ENCODE measurements around the gene FGGY.

FGGY gene

DNA sequence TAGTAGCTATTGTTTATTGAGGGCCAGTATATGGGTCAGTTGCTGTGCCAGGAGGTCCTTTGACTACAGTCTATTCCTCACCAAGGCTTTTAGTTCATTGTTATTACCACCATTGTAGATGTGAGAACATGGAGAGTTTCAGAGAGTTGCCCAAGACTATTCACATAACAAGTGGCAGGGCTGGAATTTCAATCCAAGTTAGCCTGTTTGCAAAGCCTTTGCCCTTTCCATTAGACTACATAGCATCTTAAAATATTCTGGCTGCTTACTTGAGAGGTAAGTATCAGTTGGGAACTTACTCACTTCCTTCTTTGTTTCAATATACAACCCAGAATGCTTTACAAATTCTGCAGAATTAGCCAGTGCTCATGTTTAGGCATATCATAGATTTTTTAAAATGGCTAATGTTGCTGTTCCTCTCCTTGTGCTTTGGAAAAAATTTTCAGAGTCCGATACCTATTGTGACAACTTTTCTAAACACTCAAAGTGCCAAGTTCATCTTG is 141.2 kb downstream of the FGGY start:
- CTCF ChIA-PET = interaction anchor here (1.0 kb wide), 1 partner anchor 14 kb away, joined by 3 read pairs; no protein-coding TSS in a partner anchor
- POLR2A ChIA-PET = no interaction called here

DNA sequence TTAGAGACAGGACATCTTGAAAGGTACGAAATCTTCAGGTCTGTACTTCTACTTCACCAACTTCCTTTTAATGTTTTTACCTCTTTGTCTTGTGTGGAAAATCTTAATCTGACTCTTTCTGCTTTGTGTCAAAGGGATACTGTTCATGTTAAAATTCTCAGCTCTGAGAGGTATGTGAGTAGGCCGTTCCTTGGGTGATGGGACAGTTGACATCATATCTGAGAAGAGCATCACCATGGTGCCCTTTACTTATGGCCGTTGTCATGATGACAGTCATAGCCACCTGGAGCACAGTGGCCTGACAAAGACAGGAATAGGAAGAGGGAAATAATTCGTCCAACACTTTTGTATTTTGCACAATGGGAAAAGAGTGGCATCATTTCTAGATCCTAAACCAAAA is 145.6 kb downstream of the FGGY start:
- Histone ChIP-seq H3K27me3 (replicated peaks in 2 of 5; ENCODE audit: control insufficient read depth in 4 of 5, insufficient read depth in 5 of 5, low read length in 4 of 5) (no peaks in the 10 kb centered on the region), H3K4me3 (ENCODE audit: control insufficient read depth in 1 of 7, extremely low read depth in 1 of 7, insufficient read depth in 4 of 7, low read depth in 2 of 7, low read length in 6 of 7) (no peak overlapping the region), H3K27ac (ENCODE audit: insufficient read depth in 1 of 2, low read depth in 1 of 2, low read length in 2 of 2, poor library complexity in 1 of 2, severe bottlenecking in 2 of 2) (no peak overlapping the region), H3K4me1 (ENCODE audit: control extremely low read depth in 1 of 4, control insufficient read depth in 4 of 4, insufficient read depth in 4 of 4, low read length in 3 of 4) (no peaks in the 10 kb centered on the region), H3K36me3 (ENCODE audit: control insufficient read depth in 4 of 4, insufficient read depth in 4 of 4, low read length in 3 of 4) (no peaks in the 10 kb centered on the region), H3K9me3 (ENCODE audit: control extremely low read depth in 1 of 5, control insufficient read depth in 4 of 5, insufficient read depth in 2 of 5, low read depth in 1 of 5, low read length in 4 of 5) (no peaks in the 10 kb centered on the region)
- no peak for DNase-seq
- ChIA-PET POLR2A (no interaction called here), CTCF (no interaction called here)
- 100% methylated on average over 2 of the region's 4 CpGs for WGBS (ENCODE audit: insufficient coverage)

More for the DNA sequence above, 141.2 kb downstream of the FGGY start:
- Histone ChIP-seq H3K36me3 (ENCODE audit: control insufficient read depth in 4 of 4, insufficient read depth in 4 of 4, low read length in 3 of 4) (no peaks in the 10 kb centered on the region), H3K4me1 (ENCODE audit: control extremely low read depth in 1 of 4, control insufficient read depth in 4 of 4, insufficient read depth in 4 of 4, low read length in 3 of 4) (peaks cover 0 to 9% (median 0%) of the 10 kb centered on the region in 4 experiments), H3K9me3 (ENCODE audit: control extremely low read depth in 1 of 5, control insufficient read depth in 4 of 5, insufficient read depth in 2 of 5, low read depth in 1 of 5, low read length in 4 of 5) (no peaks in the 10 kb centered on the region), H3K27ac (ENCODE audit: insufficient read depth in 1 of 2, low read depth in 1 of 2, low read length in 2 of 2, poor library complexity in 1 of 2, severe bottlenecking in 2 of 2) (no peak overlapping the region), H3K4me3 (ENCODE audit: control insufficient read depth in 1 of 7, extremely low read depth in 1 of 7, insufficient read depth in 4 of 7, low read depth in 2 of 7, low read length in 6 of 7) (no peak overlapping the region), H3K27me3 (replicated peaks in 2 of 5; ENCODE audit: control insufficient read depth in 4 of 5, insufficient read depth in 5 of 5, low read length in 4 of 5) (no peaks in the 10 kb centered on the region)
- DNase-seq = no peak
- WGBS (ENCODE audit: insufficient coverage) = no CpG with 5 or more reads among the region's 1 CpG

DNA sequence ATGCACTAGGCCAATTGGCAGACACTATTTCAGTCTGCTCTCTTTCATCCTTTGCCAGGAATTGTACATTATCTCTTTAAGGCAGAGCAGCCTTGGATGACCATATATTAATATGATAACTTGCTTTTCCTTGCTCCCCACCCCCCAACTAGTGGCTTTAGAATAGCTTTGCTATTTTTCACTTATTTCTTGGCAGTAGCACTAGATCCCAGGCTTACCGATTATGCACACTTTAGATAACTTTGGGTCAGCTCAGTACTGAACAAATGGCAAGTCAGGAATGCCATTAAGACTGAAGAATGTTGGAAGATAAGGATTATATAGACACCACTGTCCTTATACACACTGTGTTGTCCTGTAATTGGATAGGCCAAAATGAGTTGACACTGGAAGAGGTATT is 146.4 kb downstream of the FGGY start:
- WGBS (ENCODE audit: insufficient coverage) = no CpG with 5 or more reads among the region's 1 CpG
- Histone ChIP-seq H3K27me3 (replicated peaks in 2 of 5; ENCODE audit: control insufficient read depth in 4 of 5, insufficient read depth in 5 of 5, low read length in 4 of 5) (no peaks in the 10 kb centered on the region), H3K36me3 (ENCODE audit: control insufficient read depth in 4 of 4, insufficient read depth in 4 of 4, low read length in 3 of 4) (no peaks in the 10 kb centered on the region), H3K9me3 (ENCODE audit: control extremely low read depth in 1 of 5, control insufficient read depth in 4 of 5, insufficient read depth in 2 of 5, low read depth in 1 of 5, low read length in 4 of 5) (no peaks in the 10 kb centered on the region), H3K4me1 (ENCODE audit: control extremely low read depth in 1 of 4, control insufficient read depth in 4 of 4, insufficient read depth in 4 of 4, low read length in 3 of 4) (no peaks in the 10 kb centered on the region), H3K27ac (ENCODE audit: insufficient read depth in 1 of 2, low read depth in 1 of 2, low read length in 2 of 2, poor library complexity in 1 of 2, severe bottlenecking in 2 of 2) (no peak overlapping the region), H3K4me3 (ENCODE audit: control insufficient read depth in 1 of 7, extremely low read depth in 1 of 7, insufficient read depth in 4 of 7, low read depth in 2 of 7, low read length in 6 of 7) (no peak overlapping the region)
- ChIA-PET POLR2A (no interaction called here), CTCF (no interaction called here)
- DNase-seq = no peak

DNA sequence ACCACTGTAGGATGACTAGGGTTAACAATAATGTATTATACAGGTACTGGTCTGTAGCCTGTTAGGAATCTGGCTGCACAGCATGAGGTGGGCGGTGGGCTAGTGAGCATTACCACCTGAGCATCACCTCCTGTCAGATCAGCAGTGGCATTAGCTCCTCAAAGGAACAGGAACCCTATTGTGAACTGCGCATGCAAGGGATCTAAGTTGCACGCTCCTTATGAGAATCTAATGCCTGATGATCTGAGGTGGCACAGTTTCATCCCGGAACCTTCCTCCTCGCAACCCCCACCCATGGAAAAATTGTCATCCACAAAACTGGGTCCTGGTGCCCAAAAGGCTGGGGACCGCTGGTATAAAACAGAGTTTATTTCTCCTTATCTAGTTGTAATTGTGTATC is 147.6 kb downstream of the FGGY start:
- Histone ChIP-seq H3K4me1 (ENCODE audit: control extremely low read depth in 1 of 4, control insufficient read depth in 4 of 4, insufficient read depth in 4 of 4, low read length in 3 of 4) (no peaks in the 10 kb centered on the region), H3K27ac (ENCODE audit: insufficient read depth in 1 of 2, low read depth in 1 of 2, low read length in 2 of 2, poor library complexity in 1 of 2, severe bottlenecking in 2 of 2) (no peak overlapping the region), H3K4me3 (ENCODE audit: control insufficient read depth in 1 of 7, extremely low read depth in 1 of 7, insufficient read depth in 4 of 7, low read depth in 2 of 7, low read length in 6 of 7) (no peak overlapping the region), H3K36me3 (ENCODE audit: control insufficient read depth in 4 of 4, insufficient read depth in 4 of 4, low read length in 3 of 4) (no peaks in the 10 kb centered on the region), H3K27me3 (replicated peaks in 2 of 5; ENCODE audit: control insufficient read depth in 4 of 5, insufficient read depth in 5 of 5, low read length in 4 of 5) (no peaks in the 10 kb centered on the region), H3K9me3 (ENCODE audit: control extremely low read depth in 1 of 5, control insufficient read depth in 4 of 5, insufficient read depth in 2 of 5, low read depth in 1 of 5, low read length in 4 of 5) (no peaks in the 10 kb centered on the region)
- POLR2A ChIA-PET = no interaction called here
- 100% methylated on average over 4 of the region's 6 CpGs for WGBS (ENCODE audit: insufficient coverage)
- DNase-seq = no peak
- CTCF ChIA-PET = no interaction called here

DNA sequence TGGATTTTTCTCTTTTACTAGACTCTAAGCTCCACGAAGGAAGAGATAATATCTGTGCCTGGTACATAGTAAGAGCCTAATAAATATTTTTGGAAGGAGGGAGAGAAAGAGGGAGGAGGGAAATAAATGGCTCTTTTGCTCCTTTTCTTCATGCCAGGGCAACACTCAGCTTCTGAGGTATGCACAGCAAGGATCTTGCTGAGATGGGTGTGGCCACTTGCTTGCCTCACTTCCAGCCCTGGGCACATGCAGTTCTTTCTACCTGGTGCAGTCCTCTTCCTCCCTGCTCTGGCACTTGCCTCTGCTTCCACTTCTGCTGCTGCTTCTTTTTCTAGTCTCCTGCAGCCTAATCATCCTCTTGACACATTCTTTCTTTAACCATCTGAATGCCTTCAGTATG is 148.1 kb downstream of the FGGY start:
- no peak for DNase-seq
- Histone ChIP-seq H3K9me3 (ENCODE audit: control extremely low read depth in 1 of 5, control insufficient read depth in 4 of 5, insufficient read depth in 2 of 5, low read depth in 1 of 5, low read length in 4 of 5) (no peaks in the 10 kb centered on the region), H3K4me3 (ENCODE audit: control insufficient read depth in 1 of 7, extremely low read depth in 1 of 7, insufficient read depth in 4 of 7, low read depth in 2 of 7, low read length in 6 of 7) (no peak overlapping the region), H3K4me1 (ENCODE audit: control extremely low read depth in 1 of 4, control insufficient read depth in 4 of 4, insufficient read depth in 4 of 4, low read length in 3 of 4) (no peaks in the 10 kb centered on the region), H3K36me3 (ENCODE audit: control insufficient read depth in 4 of 4, insufficient read depth in 4 of 4, low read length in 3 of 4) (no peaks in the 10 kb centered on the region), H3K27me3 (replicated peaks in 2 of 5; ENCODE audit: control insufficient read depth in 4 of 5, insufficient read depth in 5 of 5, low read length in 4 of 5) (no peaks in the 10 kb centered on the region), H3K27ac (ENCODE audit: insufficient read depth in 1 of 2, low read depth in 1 of 2, low read length in 2 of 2, poor library complexity in 1 of 2, severe bottlenecking in 2 of 2) (no peak overlapping the region)
- CTCF ChIA-PET = no interaction called here
- WGBS (ENCODE audit: insufficient coverage) = 80% methylated on average over 1 of the region's 1 CpG
- POLR2A ChIA-PET = no interaction called here

DNA sequence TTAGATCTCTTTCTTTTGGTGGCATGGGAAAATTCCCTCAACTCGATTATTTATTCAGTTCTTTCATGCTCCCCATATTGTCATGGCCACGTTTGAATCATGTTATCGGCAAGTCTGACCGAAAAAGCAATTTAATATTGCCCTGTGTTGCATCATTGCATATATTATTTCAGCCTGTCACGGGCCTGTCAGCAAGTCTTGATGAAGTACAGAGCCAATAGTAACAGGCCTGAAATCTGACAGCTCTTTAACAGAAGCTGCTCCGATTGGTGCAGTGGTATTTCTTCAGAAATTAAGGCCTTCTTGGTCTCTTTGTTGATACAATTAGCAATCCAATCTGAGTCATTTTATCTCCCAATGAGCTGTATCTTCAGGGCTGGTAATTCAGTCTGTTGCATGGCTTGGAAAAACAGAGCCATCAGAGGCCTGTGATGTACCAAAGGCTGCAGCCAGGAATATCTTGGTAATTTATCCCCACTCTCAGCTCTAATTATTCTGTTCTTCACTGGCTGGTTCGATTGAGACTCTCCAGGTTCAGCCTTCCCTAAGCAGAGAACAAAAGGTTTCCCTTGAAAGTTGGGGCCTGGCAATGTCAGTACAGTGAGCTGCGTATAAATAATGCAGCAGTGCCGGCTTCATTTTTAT is 149.5 kb downstream of the FGGY start:
- no peak overlapping the region for H3K27ac ChIP-seq (ENCODE audit: insufficient read depth in 1 of 2, low read depth in 1 of 2, low read length in 2 of 2, poor library complexity in 1 of 2, severe bottlenecking in 2 of 2)
- POLR2A ChIA-PET = no interaction called here

DNA sequence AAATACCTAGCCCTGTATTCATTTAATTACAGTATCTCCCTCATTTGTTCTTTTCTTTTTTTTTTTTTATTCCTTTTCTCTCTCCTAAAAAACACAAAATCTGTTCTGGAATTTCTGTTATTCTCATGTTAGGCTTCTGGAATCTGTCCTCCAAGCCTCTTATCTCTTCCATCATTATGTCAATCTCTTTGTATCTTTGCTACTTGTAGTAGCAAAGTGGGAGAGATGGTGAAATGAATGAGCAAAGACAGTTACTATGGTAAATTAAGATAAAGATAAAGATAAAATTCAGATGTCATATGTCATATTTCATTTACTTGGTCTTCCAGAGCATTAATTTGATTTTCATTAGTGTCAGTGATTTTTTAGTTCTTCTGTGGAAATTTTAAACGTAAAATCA is 155.1 kb downstream of the FGGY start:
- H3K9me3 ChIP-seq (ENCODE audit: control extremely low read depth in 1 of 5, control insufficient read depth in 4 of 5, insufficient read depth in 2 of 5, low read depth in 1 of 5, low read length in 4 of 5) = no peaks in the 10 kb centered on the region
- H3K4me3 ChIP-seq (ENCODE audit: control insufficient read depth in 1 of 7, extremely low read depth in 1 of 7, insufficient read depth in 4 of 7, low read depth in 2 of 7, low read length in 6 of 7) = no peak overlapping the region
- no CpG with 5 or more reads among the region's 1 CpG for WGBS (ENCODE audit: insufficient coverage)
- H3K4me1 ChIP-seq (ENCODE audit: control extremely low read depth in 1 of 4, control insufficient read depth in 4 of 4, insufficient read depth in 4 of 4, low read length in 3 of 4) = no peaks in the 10 kb centered on the region
- no peak for DNase-seq
- no peaks in the 10 kb centered on the region for H3K36me3 ChIP-seq (ENCODE audit: control insufficient read depth in 4 of 4, insufficient read depth in 4 of 4, low read length in 3 of 4)
- CTCF ChIA-PET = no interaction called here
- POLR2A ChIA-PET = no interaction called here
- H3K27ac ChIP-seq (ENCODE audit: insufficient read depth in 1 of 2, low read depth in 1 of 2, low read length in 2 of 2, poor library complexity in 1 of 2, severe bottlenecking in 2 of 2) = no peak overlapping the region
- H3K27me3 ChIP-seq (replicated peaks in 2 of 5; ENCODE audit: control insufficient read depth in 4 of 5, insufficient read depth in 5 of 5, low read length in 4 of 5) = no peaks in the 10 kb centered on the region

More for the DNA sequence above, 149.5 kb downstream of the FGGY start:
- WGBS (ENCODE audit: insufficient coverage) = 98% methylated on average over 9 of the region's 9 CpGs
- Histone ChIP-seq H3K9me3 (ENCODE audit: control extremely low read depth in 1 of 5, control insufficient read depth in 4 of 5, insufficient read depth in 2 of 5, low read depth in 1 of 5, low read length in 4 of 5) (no peaks in the 10 kb centered on the region), H3K27me3 (replicated peaks in 2 of 5; ENCODE audit: control insufficient read depth in 4 of 5, insufficient read depth in 5 of 5, low read length in 4 of 5) (no peaks in the 10 kb centered on the region), H3K4me3 (ENCODE audit: control insufficient read depth in 1 of 7, extremely low read depth in 1 of 7, insufficient read depth in 4 of 7, low read depth in 2 of 7, low read length in 6 of 7) (no peak overlapping the region), H3K4me1 (ENCODE audit: control extremely low read depth in 1 of 4, control insufficient read depth in 4 of 4, insufficient read depth in 4 of 4, low read length in 3 of 4) (no peaks in the 10 kb centered on the region), H3K36me3 (ENCODE audit: control insufficient read depth in 4 of 4, insufficient read depth in 4 of 4, low read length in 3 of 4) (no peaks in the 10 kb centered on the region)
- CTCF ChIA-PET = no interaction called here
- DNase-seq = no peak
